ENCODE results near the gene ATF4.

Gene ATF4

GRCh38 chr22:39528681-39529486, 8.5 kb downstream of the ATF4 start:
- peak; percentile 74 for DNase-seq (ENCODE audit: low spot score)

- no peak for DNase-seq (ENCODE audit: low spot score)
These were observed 9.1 kb downstream of the ATF4 start for GRCh38 chr22:39529487-39529851.

- no peak for DNase-seq (ENCODE audit: low spot score)
These were observed 9.8 kb downstream of the ATF4 start for GRCh38 chr22:39530116-39530515.

GRCh38 chr22:39530692-39531331, 10.4 kb downstream of the ATF4 start:
- DNase-seq (ENCODE audit: low spot score): no peak

GRCh38 chr22:39532215-39533073, 12.1 kb downstream of the ATF4 start, which contains the start of gene RPS19BP1:
Gene RPS19BP1, minus strand, starts transcription at chr22:39532748. Its CDS starts 10 bp downstream, at chr22:39532738.
- DNase-seq (ENCODE audit: low spot score): peak; percentile 96

GRCh38 chr22:39534092-39534506, 13.7 kb downstream of the ATF4 start:
- DNase-seq (ENCODE audit: low spot score): no peak

GRCh38 chr22:39534591-39535356, 14.4 kb downstream of the ATF4 start:
- DNase-seq (ENCODE audit: low spot score): peak; percentile 76

GRCh38 chr22:39535357-39535725, 15.0 kb downstream of the ATF4 start:
- no peak for DNase-seq (ENCODE audit: low spot score)

- no peak for DNase-seq (ENCODE audit: low spot score)
These were observed 15.6 kb downstream of the ATF4 start for GRCh38 chr22:39535831-39536449.

GRCh38 chr22:39536711-39537110, 16.3 kb downstream of the ATF4 start:
- no peak for DNase-seq (ENCODE audit: low spot score)

- DNase-seq (ENCODE audit: low spot score): no peak
These were observed 17.6 kb downstream of the ATF4 start for GRCh38 chr22:39537975-39538374.

- no peak for DNase-seq (ENCODE audit: low spot score)
These were observed 22.7 kb downstream of the ATF4 start for GRCh38 chr22:39543095-39543494.

- DNase-seq (ENCODE audit: low spot score): no peak
These were observed 25.3 kb downstream of the ATF4 start for GRCh38 chr22:39545386-39546365.

GRCh38 chr22:39546889-39547586, 26.7 kb downstream of the ATF4 start:
- DNase-seq (ENCODE audit: low spot score): no peak

- no peak for DNase-seq (ENCODE audit: low spot score)
These were observed 27.2 kb downstream of the ATF4 start for GRCh38 chr22:39547587-39547947.

- no peak for DNase-seq (ENCODE audit: low spot score)
These were observed 33.1 kb downstream of the ATF4 start for GRCh38 chr22:39553429-39553828.

GRCh38 chr22:39554151-39554550, 33.8 kb downstream of the ATF4 start:
- no peak for DNase-seq (ENCODE audit: low spot score)

- DNase-seq (ENCODE audit: low spot score): no peak
These were observed 36.8 kb downstream of the ATF4 start for GRCh38 chr22:39556970-39557841.
